Upper lobe of left lung (tissue), 4 donors: ENCODE measurements around the gene DOCK4.

Source experiments
- CTCF ChIP-seq, 6 experiments: fragments of 450-650 bp in 4 of 6; fragments of 200-600 bp in 2 of 6; sonication (generic) in 2 of 6; IDR thresholded peaks; one replicate each; pipeline ENCODE4 v1.5.1; 2016 to 2019; ENCODE audit warnings: antibody characterized with exemption in 6 of 6
- POLR2A ChIP-seq, 4 donors: fragments of 450-650 bp; IDR thresholded peaks; one replicate each; pipeline ENCODE4 v1.5.1; 2016 to 2017; ENCODE audit warnings: antibody characterized with exemption in 4 of 4, mild to moderate bottlenecking in 2 of 4
- POLR2AphosphoS5 ChIP-seq, 2 donors: sonication (generic); formaldehyde crosslinking; IDR thresholded peaks; one replicate each; pipeline ENCODE4 v1.5.1; 2017; ENCODE audit warnings: antibody characterized with exemption in 2 of 2

GRCh38 chr7:111951052-111951451 is 255.1 kb downstream of the DOCK4 start:
- TF ChIP-seq POLR2AphosphoS5 (IDR thresholded peaks at IDR 0.05) (no peak), CTCF (IDR thresholded peaks at IDR 0.05) (no peak), POLR2A (IDR thresholded peaks at IDR 0.05) (no peak)
